ENCODE data around the gene SMLR1.
"Not testable (repeated sequence)": the region's sequence is repeated elsewhere in the genome, so short reads cannot be mapped to it uniquely, and the experiment has no call there.

The SMLR1 gene

GRCh38 chr6:130827247-130828149, at the start of gene SMLR1:
SMLR1 (plus strand) TSS chr6:130827406; CDS start chr6:130827414, 8 bp downstream.
- no peak for DNase-seq

GRCh38 chr6:130778946-130779657, 48.1 kb upstream of the SMLR1 start:
- DNase-seq: no peak

GRCh38 chr6:130779658-130780033, 47.6 kb upstream of the SMLR1 start:
- DNase-seq: no peak

GRCh38 chr6:130780122-130780521, 47.1 kb upstream of the SMLR1 start:
- no peak for DNase-seq

GRCh38 chr6:130781557-130781956, 45.6 kb upstream of the SMLR1 start:
- no peak for DNase-seq

- no peak for DNase-seq
These were observed 43.6 kb upstream of the SMLR1 start for GRCh38 chr6:130783416-130784107.

- no peak for DNase-seq
These were observed 39.3 kb upstream of the SMLR1 start for GRCh38 chr6:130787726-130788500.

GRCh38 chr6:130788954-130789353, 38.3 kb upstream of the SMLR1 start:
- no peak for DNase-seq

GRCh38 chr6:130794010-130794697, 33.1 kb upstream of the SMLR1 start:
- no peak for DNase-seq

GRCh38 chr6:130794738-130795137, 32.5 kb upstream of the SMLR1 start:
- no peak for DNase-seq

GRCh38 chr6:130796313-130796905, 30.8 kb upstream of the SMLR1 start:
- no peak for DNase-seq

GRCh38 chr6:130797061-130797460, 30.1 kb upstream of the SMLR1 start:
- no peak for DNase-seq

- DNase-seq: not testable (repeated sequence)
These were observed 25.8 kb upstream of the SMLR1 start for GRCh38 chr6:130801368-130801767.

GRCh38 chr6:130810307-130811030, 16.7 kb upstream of the SMLR1 start:
- no peak for DNase-seq

GRCh38 chr6:130811932-130812331, 15.3 kb upstream of the SMLR1 start:
- DNase-seq: no peak

GRCh38 chr6:130814506-130814905, 12.7 kb upstream of the SMLR1 start:
- DNase-seq: no peak

- no peak for DNase-seq
These were observed 11.8 kb upstream of the SMLR1 start for GRCh38 chr6:130815200-130816071.

- no peak for DNase-seq
These were observed 4.5 kb upstream of the SMLR1 start for GRCh38 chr6:130822736-130823135.

GRCh38 chr6:130824978-130825694, 2.1 kb upstream of the SMLR1 start:
- DNase-seq: no peak

All from CD4-positive, alpha-beta T cell treated with Interleukin-6 for 4 hours (primary cell).